SHP77 treated with DMSO at 0.1 percent for 48 hours (cell line): ENCODE measurements around the gene LRRC63.

Experiments used
- DNase-seq: peaks from one replicate; lab custom pipeline; 2025; lab: John Stamatoyannopoulos, UW

LRRC63 gene

GRCh38 chr13:46311217-46311616 is 99.5 kb downstream of the LRRC63 start:
- DNase-seq = no peak

- no peak for DNase-seq
These were observed 101.3 kb downstream of the LRRC63 start for GRCh38 chr13:46313024-46313423.

GRCh38 chr13:46313432-46314257 is 101.9 kb downstream of the LRRC63 start:
- DNase-seq = no peak

GRCh38 chr13:46314587-46314986 is 102.9 kb downstream of the LRRC63 start:
- DNase-seq = no peak

- DNase-seq = no peak
These were observed 103.3 kb downstream of the LRRC63 start for GRCh38 chr13:46315036-46315435.

GRCh38 chr13:46315491-46316075 is 103.9 kb downstream of the LRRC63 start:
- no peak for DNase-seq

- DNase-seq = no peak
These were observed 105.4 kb downstream of the LRRC63 start for GRCh38 chr13:46317120-46317519.

GRCh38 chr13:46318986-46319385 is 107.3 kb downstream of the LRRC63 start:
- no peak for DNase-seq

- DNase-seq = no peak
These were observed 108.7 kb downstream of the LRRC63 start for GRCh38 chr13:46320406-46320805.

- DNase-seq = no peak
These were observed 109.1 kb downstream of the LRRC63 start for GRCh38 chr13:46320821-46321220.

- DNase-seq = peak; percentile 18
These were observed 109.9 kb downstream of the LRRC63 start for GRCh38 chr13:46321494-46322225.

GRCh38 chr13:46324976-46325375 is 113.2 kb downstream of the LRRC63 start:
- DNase-seq = no peak
